HG02981 (cell line): ENCODE data around the gene SAMD4A.

Source experiments
- ATAC-seq: cut with Tn5 transposase; IDR thresholded peaks from one replicate; pipeline ENCODE4 v1.9.1; 2021; ENCODE audit warnings: mild to moderate bottlenecking, moderate library complexity; ENCODE audit not compliant: unreplicated experiment

Gene SAMD4A

DNA sequence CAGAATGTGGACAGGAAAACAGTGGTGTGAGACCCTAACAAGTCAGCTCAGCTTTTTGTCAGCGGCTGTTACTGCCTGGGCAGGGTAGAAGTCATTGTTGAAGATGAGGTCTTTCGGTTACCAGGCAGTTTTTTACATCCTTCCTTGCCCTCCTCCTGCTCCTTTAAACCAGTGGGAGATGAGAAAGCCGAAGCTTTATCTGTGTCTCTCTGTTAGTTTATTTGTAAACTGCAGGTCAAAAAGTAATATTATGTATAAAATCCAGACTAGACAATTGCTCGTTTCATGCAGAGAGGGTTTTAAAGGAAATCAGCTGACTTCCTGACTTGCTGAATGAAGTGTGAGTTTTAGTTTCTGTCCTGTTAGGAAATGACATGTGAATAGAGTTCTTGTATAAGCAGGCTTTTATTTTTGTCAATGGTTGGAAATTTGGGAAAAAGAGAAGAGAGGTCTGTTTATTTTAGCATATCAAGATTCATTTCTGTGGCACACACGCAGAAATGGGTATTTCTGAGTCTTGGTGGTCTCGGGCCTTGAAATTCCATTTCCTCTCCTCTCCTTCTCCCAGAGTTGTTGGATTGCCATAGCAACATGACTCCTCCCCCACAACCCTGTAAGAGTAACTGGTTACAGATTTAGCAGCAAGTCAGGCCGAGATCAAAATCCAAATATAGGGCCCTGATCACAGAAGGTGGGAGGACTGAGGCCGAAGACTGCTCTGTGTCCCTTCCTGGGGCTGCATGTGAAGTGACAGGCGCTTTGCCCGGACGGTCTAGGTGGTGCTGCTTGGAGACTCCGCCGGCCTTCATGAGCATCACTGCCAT, 60.8 kb downstream of the SAMD4A start:
- peak; percentile 71 for ATAC-seq

DNA sequence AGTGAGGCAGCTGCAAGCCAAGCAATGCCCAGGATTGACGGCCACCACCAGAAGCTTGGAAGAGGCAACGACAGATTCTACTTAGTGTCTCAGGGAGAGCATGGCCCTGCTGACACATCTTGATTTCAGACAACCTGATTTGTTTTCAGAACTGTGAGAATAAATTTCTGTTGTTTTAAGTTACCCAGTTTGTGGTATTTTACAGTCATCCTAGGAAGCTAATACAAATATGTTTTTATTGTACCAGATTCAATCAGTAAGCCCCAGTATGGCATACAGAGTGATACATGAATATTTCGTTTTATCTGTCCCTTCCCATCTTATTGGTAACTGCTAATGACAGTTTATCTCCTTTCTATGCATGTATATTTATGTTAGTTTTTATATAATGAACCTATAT, 62.3 kb downstream of the SAMD4A start:
- ATAC-seq: no peak

DNA sequence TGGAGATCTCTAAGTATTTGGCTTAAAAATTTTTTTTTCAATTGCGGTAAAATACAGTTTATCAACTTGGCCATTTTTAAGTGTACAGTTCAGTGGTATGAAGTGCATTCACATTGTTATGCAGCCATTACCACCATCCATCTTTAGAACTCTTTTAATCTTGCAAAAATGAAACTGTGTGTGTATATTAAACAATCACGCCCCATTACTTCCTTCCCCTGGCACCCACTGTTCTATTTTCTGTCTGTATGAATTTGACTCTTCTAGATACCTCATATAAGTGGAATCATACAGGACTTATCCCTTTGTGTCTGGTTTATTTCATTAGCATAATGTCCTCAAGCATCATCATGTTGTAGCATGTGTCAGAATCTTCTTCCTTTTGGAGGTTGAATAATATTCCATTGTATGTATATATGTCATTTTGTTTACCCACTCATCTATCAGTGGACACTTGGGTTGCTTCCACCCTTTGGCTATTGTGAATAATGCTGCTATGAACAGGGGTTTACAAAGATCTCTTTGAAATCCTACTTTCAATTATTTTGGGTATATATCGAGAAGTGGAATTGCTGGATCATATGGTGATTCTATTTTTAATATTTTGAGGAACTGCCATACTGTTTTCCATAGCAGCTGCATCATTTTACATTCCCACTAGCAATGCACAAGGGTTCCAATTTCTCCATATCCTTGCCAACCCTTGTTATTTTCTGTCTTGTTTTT, 62.9 kb downstream of the SAMD4A start:
- no peak for ATAC-seq

GRCh38 chr14:54631016-54631415, 64.1 kb downstream of the SAMD4A start:
- no peak for ATAC-seq

DNA sequence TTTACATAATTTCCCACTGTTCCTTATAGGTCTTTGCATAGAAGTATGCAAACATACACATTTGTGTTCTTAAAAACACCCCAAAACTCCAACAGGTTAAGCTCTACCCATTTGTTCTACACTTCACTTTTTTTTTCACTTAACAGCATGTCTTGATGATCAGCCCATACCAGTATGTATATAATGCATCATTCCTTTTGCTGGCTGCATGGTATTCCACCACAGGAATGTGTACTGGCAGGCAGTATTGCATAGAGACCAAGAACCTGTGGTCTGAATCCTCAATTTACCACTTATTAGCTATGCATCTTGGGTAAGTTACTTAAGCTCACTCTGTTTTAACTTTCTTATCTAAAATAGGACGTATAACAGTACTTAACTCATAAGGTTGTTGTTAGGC, 65.5 kb downstream of the SAMD4A start:
- ATAC-seq: no peak

DNA sequence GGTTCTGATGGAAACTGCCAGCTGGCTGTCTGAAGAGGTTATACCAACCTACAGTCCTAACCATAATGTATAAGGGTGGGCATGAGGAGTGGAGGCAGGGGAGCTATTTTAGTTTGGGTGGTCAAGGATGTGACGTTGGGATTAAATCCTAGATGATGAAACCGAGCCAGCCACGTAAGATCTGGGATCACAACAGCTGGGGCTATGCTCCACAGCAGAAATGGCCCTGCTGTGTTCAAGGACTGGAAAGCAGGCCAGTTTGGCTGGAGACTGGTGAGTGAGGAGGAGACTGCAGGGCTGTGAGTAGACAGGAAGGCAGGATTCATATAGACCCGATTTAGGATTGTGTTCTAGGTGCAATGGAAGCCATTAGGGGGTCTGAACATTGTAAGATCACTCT, 66.1 kb downstream of the SAMD4A start:
- no peak for ATAC-seq

- ATAC-seq: no peak
Measured at GRCh38 chr14:54637270-54638134, 70.6 kb downstream of the SAMD4A start.

GRCh38 chr14:54638135-54638446, 71.2 kb downstream of the SAMD4A start:
- ATAC-seq: no peak

- no peak for ATAC-seq
Measured at GRCh38 chr14:54639611-54640010, 72.7 kb downstream of the SAMD4A start.

- no peak for ATAC-seq
Measured at GRCh38 chr14:54640506-54640905, 73.6 kb downstream of the SAMD4A start.

DNA sequence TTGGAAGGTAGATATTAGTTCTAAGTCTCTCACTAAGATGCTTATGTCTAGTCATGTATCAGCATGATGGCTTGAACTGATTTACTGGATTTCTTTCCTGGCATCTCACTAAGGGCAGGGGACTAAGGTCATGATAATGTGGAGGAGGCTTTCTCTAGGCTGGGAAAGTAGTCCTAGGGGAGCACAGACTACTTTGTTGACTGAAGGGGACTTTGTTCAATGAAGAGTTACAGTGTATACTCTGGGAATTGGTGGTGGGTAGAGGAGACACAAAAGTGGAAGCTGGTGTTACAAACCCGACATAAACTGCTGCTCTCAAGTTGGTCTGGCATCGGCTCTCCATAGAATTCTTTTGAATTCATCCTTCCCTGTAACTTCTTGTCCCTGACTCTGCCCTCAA, 75.2 kb downstream of the SAMD4A start:
- ATAC-seq: no peak

DNA sequence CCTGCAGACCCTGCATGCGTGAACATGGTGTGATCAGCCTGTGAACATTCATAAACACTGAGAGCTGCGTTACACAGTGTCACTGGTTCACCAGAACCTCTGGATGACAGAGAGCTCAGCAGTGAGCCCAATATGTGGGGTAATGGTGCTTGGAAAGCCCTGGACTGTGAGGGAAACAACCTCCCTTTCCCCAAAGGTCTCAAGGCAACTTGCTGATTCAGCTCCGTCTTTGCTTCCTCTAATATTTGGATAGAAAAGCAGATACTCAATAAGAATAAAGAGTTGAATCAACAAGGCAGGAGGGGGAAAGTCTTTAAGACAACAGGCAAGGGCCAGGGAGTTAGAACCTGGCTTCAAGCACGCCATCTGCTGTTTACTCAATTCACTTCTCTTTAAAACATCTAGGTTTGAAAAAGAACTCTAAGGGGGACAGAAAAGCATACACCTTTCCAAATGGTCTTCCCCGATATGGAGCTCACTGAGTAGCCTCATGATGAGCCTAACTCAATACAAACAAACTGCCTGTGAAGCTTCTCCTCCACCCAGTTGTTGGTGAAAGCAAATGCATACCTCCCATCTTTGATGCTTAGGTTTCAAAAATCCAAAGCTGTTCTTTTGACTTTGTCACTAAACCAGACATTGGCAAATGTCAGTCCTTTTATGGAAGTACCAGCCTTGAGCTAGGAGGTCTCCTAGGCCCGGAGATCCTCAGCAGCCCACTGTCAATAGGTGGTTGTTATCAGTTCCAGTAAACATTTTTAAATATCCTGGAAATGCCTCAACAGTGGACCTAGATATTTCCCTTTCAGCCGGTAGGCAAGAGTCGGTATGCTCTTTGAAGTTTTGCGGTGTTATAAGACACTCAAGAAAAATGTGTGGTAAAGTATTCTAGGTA, 76.1 kb downstream of the SAMD4A start:
- no peak for ATAC-seq

DNA sequence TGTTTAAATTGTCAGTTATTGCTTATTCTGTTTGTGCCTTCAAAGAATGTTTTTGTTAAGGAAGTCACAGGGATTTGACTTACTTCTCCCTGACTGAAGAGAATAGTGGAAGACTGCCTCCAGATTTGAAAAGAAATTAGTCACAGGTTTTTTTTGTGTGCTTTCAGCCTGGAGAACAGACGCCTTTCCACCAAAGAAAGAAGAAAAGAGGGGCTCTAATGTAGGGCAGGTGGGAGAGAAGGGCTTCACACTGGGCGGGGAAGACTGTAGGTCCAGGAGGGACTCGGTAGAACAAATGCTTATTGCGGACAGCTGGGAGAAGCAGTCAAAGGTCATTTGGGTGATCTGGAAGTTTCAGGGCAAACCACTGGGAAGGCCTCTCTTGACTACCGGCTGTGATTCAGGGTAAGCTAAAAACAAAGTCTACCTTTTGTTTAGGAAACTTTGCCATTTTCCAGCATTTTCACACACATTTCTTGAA, 76.8 kb downstream of the SAMD4A start:
- ATAC-seq: no peak

GRCh38 chr14:54645639-54646038, 78.7 kb downstream of the SAMD4A start:
- ATAC-seq: no peak

DNA sequence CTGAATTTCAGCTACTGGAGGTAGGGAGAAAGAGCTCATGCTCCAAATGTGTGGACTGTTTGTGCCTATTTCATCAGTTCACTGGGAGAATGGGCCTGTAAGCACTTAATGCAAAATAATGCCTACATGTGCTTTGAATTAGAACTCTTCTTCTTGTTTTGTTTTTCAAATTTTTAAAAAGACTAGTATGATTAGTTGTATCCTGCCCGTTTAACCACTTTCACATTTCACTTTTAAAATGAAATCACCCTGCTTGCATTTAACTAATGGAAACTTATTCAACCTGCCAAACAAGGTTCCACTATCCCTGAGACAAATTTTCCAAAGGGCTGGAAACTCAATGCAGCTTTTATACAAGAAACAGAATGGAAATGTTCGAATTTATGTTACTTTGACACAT, 79.7 kb downstream of the SAMD4A start:
- ATAC-seq: no peak

- no peak for ATAC-seq
Measured at GRCh38 chr14:54647378-54647777, 80.5 kb downstream of the SAMD4A start.

- no peak for ATAC-seq
Measured at GRCh38 chr14:54649056-54649455, 82.1 kb downstream of the SAMD4A start.

- ATAC-seq: no peak
Measured at GRCh38 chr14:54650331-54650958, 83.5 kb downstream of the SAMD4A start.

GRCh38 chr14:54650959-54651351, 84.0 kb downstream of the SAMD4A start:
- ATAC-seq: no peak

DNA sequence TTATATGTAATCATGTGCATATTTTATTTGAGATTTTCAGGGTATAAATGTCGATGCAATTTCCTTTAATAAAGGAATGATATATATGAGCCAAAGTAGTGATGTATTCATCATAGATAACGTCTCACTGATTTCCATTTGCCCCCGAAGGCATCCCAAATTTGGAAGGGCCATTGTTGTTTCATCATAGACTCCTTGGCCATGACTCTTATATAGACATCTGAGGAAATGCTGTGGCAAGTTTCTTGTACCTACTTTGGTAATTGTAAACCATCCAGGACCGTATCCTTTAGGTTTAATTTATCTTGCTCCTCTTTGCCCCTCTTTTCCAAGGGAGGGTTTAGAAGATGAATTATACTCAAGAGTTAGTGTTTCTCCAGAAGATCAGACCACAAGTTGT, 84.7 kb downstream of the SAMD4A start:
- ATAC-seq: no peak
